ENCODE results near the gene SMYD3.

GRCh38 chr1:246295968-246296367, 211.1 kb downstream of the SMYD3 start:
- TF ChIP-seq CTCF (IDR thresholded peaks at IDR 0.05; ENCODE audit: poor library complexity) = no peak
- TF ChIP-seq EZH2 (IDR thresholded peaks at IDR 0.05; ENCODE audit: borderline replicate concordance) = no peak

All from hepatocyte (in vitro differentiated cells).